H9 (cell line): ENCODE measurements around the gene SH3BP5. TPM values are rescaled to one million over a fixed set of nuclear protein-coding genes. Genes with fewer than 3 reads are reported as not detected.

ENCODE experiments used
- DNase-seq: peaks from one replicate; pipeline ENCODE4 v3.0.0-alpha.2; 2017
- H2AFZ ChIP-seq: one replicate; pipeline ENCODE4 v1.6.1; 2013; ENCODE audit warnings: mild to moderate bottlenecking, low read length, control low read depth, moderate library complexity
- H2AK5ac ChIP-seq: 2 replicates; pipeline ENCODE4 v1.6.1; 2013; ENCODE audit warnings: low read length, control low read depth, mixed read lengths; ENCODE audit not compliant: insufficient read length
- H2BK120ac ChIP-seq: one replicate; pipeline ENCODE4 v1.6.1; 2013; ENCODE audit warnings: low read depth, mild to moderate bottlenecking, low read length, control low read depth, inconsistent platforms; ENCODE audit not compliant: poor library complexity, severe bottlenecking
- H2BK12ac ChIP-seq: 2 replicates; pipeline ENCODE4 v1.6.1; 2013; ENCODE audit warnings: low read length, control low read depth, mixed read lengths, low read depth; ENCODE audit not compliant: insufficient read length
- H2BK15ac ChIP-seq: 2 replicates; pipeline ENCODE4 v1.6.1; 2013; ENCODE audit warnings: low read depth, low read length, control low read depth
- H2BK20ac ChIP-seq: one replicate; pipeline ENCODE4 v1.6.1; 2013; ENCODE audit warnings: low read depth, mild to moderate bottlenecking, low read length, control low read depth, inconsistent platforms; ENCODE audit not compliant: poor library complexity, severe bottlenecking
- H2BK5ac ChIP-seq: 2 replicates; pipeline ENCODE4 v1.6.1; 2013; ENCODE audit warnings: low read length, control low read depth, mixed read lengths; ENCODE audit not compliant: insufficient read length
- H3K14ac ChIP-seq: 2 replicates; pipeline ENCODE4 v1.6.1; 2013; ENCODE audit warnings: low read length, control low read depth; ENCODE audit not compliant: insufficient read depth
- H3K18ac ChIP-seq: 2 replicates; pipeline ENCODE4 v1.6.1; 2013; ENCODE audit warnings: low read depth, mild to moderate bottlenecking, mixed read lengths, low read length, control low read depth; ENCODE audit not compliant: insufficient read length
- H3K23ac ChIP-seq: 2 replicates; pipeline ENCODE4 v1.6.1; 2013; ENCODE audit warnings: low read length, control low read depth, mixed read lengths, low read depth; ENCODE audit not compliant: insufficient read length
- H3K23me2 ChIP-seq: 2 replicates; pipeline ENCODE4 v1.6.1; 2013; ENCODE audit warnings: low read depth, mild to moderate bottlenecking, mixed read lengths, low read length, control low read depth; ENCODE audit not compliant: insufficient read length, poor library complexity, severe bottlenecking
- H3K27ac ChIP-seq: 2 replicates; pipeline ENCODE4 v1.5.1; 2013; ENCODE audit warnings: low read length, control low read depth, mixed read lengths, low read depth; ENCODE audit not compliant: insufficient read length
- H3K27me3 ChIP-seq: 2 replicates; pipeline ENCODE4 v1.6.1; 2013; ENCODE audit warnings: low read length, control low read depth, inconsistent platforms; ENCODE audit not compliant: insufficient read depth
- H3K4ac ChIP-seq: 2 replicates; pipeline ENCODE4 v1.6.1; 2013; ENCODE audit warnings: low read depth, mild to moderate bottlenecking, control low read depth, inconsistent platforms, low read length, moderate library complexity
- H3K4me1 ChIP-seq: 2 replicates; pipeline ENCODE4 v1.6.1; 2013; ENCODE audit warnings: low read length, control low read depth, inconsistent platforms; ENCODE audit not compliant: insufficient read depth
- H3K4me2 ChIP-seq: 2 replicates; pipeline ENCODE4 v1.6.1; 2013; ENCODE audit warnings: low read length, control low read depth, mixed read lengths; ENCODE audit not compliant: insufficient read length, insufficient read depth
- H3K56ac ChIP-seq: 2 replicates; pipeline ENCODE4 v1.6.1; 2013; ENCODE audit warnings: low read depth, mild to moderate bottlenecking, mixed read lengths, low read length, control low read depth; ENCODE audit not compliant: insufficient read length
- H3K79me1 ChIP-seq: 2 replicates; pipeline ENCODE4 v1.6.1; 2013; ENCODE audit warnings: low read depth, mild to moderate bottlenecking, moderate library complexity, low read length, control low read depth, inconsistent platforms; ENCODE audit not compliant: insufficient read depth, poor library complexity, severe bottlenecking
- H3K79me2 ChIP-seq: 2 replicates; pipeline ENCODE4 v1.6.1; 2013; ENCODE audit warnings: low read length, control low read depth, inconsistent platforms; ENCODE audit not compliant: insufficient read depth
- H3K9ac ChIP-seq: 2 replicates; pipeline ENCODE4 v1.6.1; 2013; ENCODE audit warnings: low read length, control low read depth, mixed read lengths; ENCODE audit not compliant: insufficient read length; ENCODE audit errors: extremely low read depth
- H3K9me3 ChIP-seq: one replicate; pipeline ENCODE4 v1.6.1; 2013; ENCODE audit warnings: low read depth, low read length, inconsistent platforms; ENCODE audit not compliant: control insufficient read depth
- H3T11ph ChIP-seq: one replicate; pipeline ENCODE4 v1.6.1; 2013; ENCODE audit warnings: mild to moderate bottlenecking, low read length, control low read depth, inconsistent platforms
- H4K20me1 ChIP-seq: one replicate; pipeline ENCODE4 v1.6.1; 2013; ENCODE audit not compliant: control insufficient read depth, insufficient read length, insufficient read depth
- H4K5ac ChIP-seq: 2 replicates; pipeline ENCODE4 v1.6.1; 2013; ENCODE audit warnings: low read depth, mild to moderate bottlenecking, mixed read lengths, low read length, control low read depth; ENCODE audit not compliant: insufficient read length
- H4K8ac ChIP-seq: replicated peaks from 2 replicates; pipeline ENCODE4 v1.6.1; 2013; ENCODE audit warnings: low read length, control low read depth, mixed read lengths, low read depth; ENCODE audit not compliant: insufficient read length
- H4K91ac ChIP-seq: 2 replicates; pipeline ENCODE4 v1.6.1; 2013; ENCODE audit warnings: low read depth, mild to moderate bottlenecking, moderate library complexity, mixed read lengths, low read length, control low read depth; ENCODE audit not compliant: insufficient read length
- H3K27ac Mint-ChIP-seq, 3 experiments: 2 replicates in 2 of 3; 3 replicates in 1 of 3; pipeline ENCODE4 v1.8.0; 2020 to 2021; ENCODE audit warnings: mixed read lengths in 3 of 3, mild to moderate bottlenecking in 1 of 3, moderate library complexity in 1 of 3
- H3K27me3 Mint-ChIP-seq: 2 replicates; pipeline ENCODE4 v1.8.0; 2021; ENCODE audit warnings: low read depth, mild to moderate bottlenecking, moderate library complexity, mixed read lengths
- H3K36me3 Mint-ChIP-seq, 3 experiments: 2 replicates in 2 of 3; 3 replicates in 1 of 3; pipeline ENCODE4 v1.8.0; 2020 to 2021; ENCODE audit warnings: low read depth in 3 of 3, mixed read lengths in 3 of 3; ENCODE audit not compliant: insufficient read depth in 1 of 3
- H3K4me1 Mint-ChIP-seq, 2 experiments: 2 replicates each; pipeline ENCODE4 v1.8.0; 2020; ENCODE audit warnings: mixed read lengths in 2 of 2
- H3K4me3 Mint-ChIP-seq, 2 experiments: 2 replicates in 1 of 2; 3 replicates in 1 of 2; pipeline ENCODE4 v1.8.0; 2020 to 2021; ENCODE audit warnings: mild to moderate bottlenecking in 2 of 2, mixed read lengths in 2 of 2, moderate library complexity in 1 of 2
- H3K9me3 Mint-ChIP-seq, 2 experiments: 2 replicates in 1 of 2; 3 replicates in 1 of 2; pipeline ENCODE4 v1.8.0; 2020; ENCODE audit warnings: mild to moderate bottlenecking in 2 of 2, mixed read lengths in 2 of 2, moderate library complexity in 1 of 2
- CTCF ChIP-seq: fragments of 200-600 bp; sonication (generic); conservative IDR thresholded peaks from 3 replicates; pipeline ENCODE4 v1.8.0; 2021; ENCODE audit warnings: antibody characterized with exemption, mild to moderate bottlenecking
- WGBS: extraction: QIAGEN DNeasy Blood & Tissue Kit; methylation state at CpG from one replicate; pipeline ENCODE4 v1.1.7; 2013; ENCODE audit warnings: missing lambda C conversion rate, low lambda C conversion rate, mixed read lengths; ENCODE audit not compliant: insufficient read length; ENCODE audit errors: extremely low coverage; 5-methylcytosine and 5-hydroxymethylcytosine counted together
- total RNA-seq: library from RNA; stranded (reverse); gene quantifications from 2 replicates; pipeline ENCODE4 v1.2.1, GENCODE V29; 2021

SH3BP5 gene
- total RNA-seq, 1 experiment from 2014 or later = 6.8 TPM

GRCh38 chr3:15221574-15222217 lies 110.7 kb downstream of the SH3BP5 start:
- Mint-ChIP-seq H3K9me3 (no peaks in the 10 kb centered on the region), H3K4me1 (no peaks in the 10 kb centered on the region), H3K27me3 (no peaks in the 10 kb centered on the region), H3K27ac (no peak overlapping the region), H3K4me3 (no peak overlapping the region), H3K36me3 (peaks cover 6 to 60% (median 46%) of the 10 kb centered on the region in 3 experiments; a peak in 6 of 7 replicates)
- Histone ChIP-seq H3K9me3 (no peaks in the 10 kb centered on the region), H3K79me2 (no peaks in the 10 kb centered on the region), H3K4ac (no peak overlapping the region), H3K9ac (no peak overlapping the region), H3K18ac (no peak overlapping the region), H3K79me1 (no peaks in the 10 kb centered on the region), H2AFZ (no peak overlapping the region), H4K20me1 (no peaks in the 10 kb centered on the region), H3K27ac (no peak overlapping the region), H3K56ac (no peak overlapping the region), H2AK5ac (no peak overlapping the region), H4K8ac (no peak overlapping the region), H3K23me2 (no peaks in the 10 kb centered on the region), H3K23ac (no peak overlapping the region), H3K4me2 (no peak overlapping the region), H2BK120ac (no peak overlapping the region), H3T11ph (no peak overlapping the region), H2BK12ac (no peak overlapping the region), H3K14ac (no peak overlapping the region), H2BK20ac (no peak overlapping the region), H2BK5ac (no peak overlapping the region), H3K27me3 (no peaks in the 10 kb centered on the region), H4K91ac (no peak overlapping the region), H4K5ac (no peak overlapping the region), H2BK15ac (no peak overlapping the region), H3K4me1 (no peaks in the 10 kb centered on the region)
- WGBS = no CpG with 5 or more reads among the region's 11 CpGs
- DNase-seq = no peak
- TF ChIP-seq CTCF = no peak
